Lower leg skin (tissue), 4 donors: ENCODE measurements around the gene PTPN1. TPM values are rescaled to one million over a fixed set of nuclear protein-coding genes. Genes with fewer than 3 reads are reported as not detected.

Experiments
- DNase-seq, 2 donors: peaks; one replicate each; pipeline ENCODE4 v3.0.0-alpha.2; 2019; ENCODE audit warnings: low spot score in 2 of 2
- H3K4me3 ChIP-seq: fragments of 200-600 bp; sonication (generic); 2 replicates; pipeline ENCODE4 v1.5.1; 2017; ENCODE audit warnings: mild to moderate bottlenecking, low read depth; ENCODE audit not compliant: poor library complexity, severe bottlenecking
- POLR2A ChIP-seq, 2 donors: fragments of 450-650 bp; IDR thresholded peaks; one replicate each; pipeline ENCODE4 v1.6.1; 2016 to 2017; ENCODE audit warnings: antibody characterized with exemption in 2 of 2, mild to moderate bottlenecking in 1 of 2, moderate library complexity in 1 of 2
- WGBS, 2 donors: methylation state at CpG; one replicate each; pipeline ENCODE4 v1.1.5; 2018; 5-methylcytosine and 5-hydroxymethylcytosine counted together
- intact Hi-C: fragments of 100-400 bp; cut with DNase I; formaldehyde crosslinking; loops from one replicate; pipeline ENCODE4 v1.15.0; 2023; ENCODE audit warnings: low total_unique reads
- total RNA-seq, 4 donors: library from RNA; depleted of rRNA; stranded (reverse); fragments of >200 nt; gene quantifications; one replicate each; pipeline ENCODE4 v1.1.0, GENCODE V29; 2016
- TF ChIP-seq, protein P1 (sequence below), 3 donors: fragments of 450-650 bp; IDR thresholded peaks; one replicate each; pipeline ENCODE4 v1.5.1; 2016; ENCODE audit warnings: antibody characterized with exemption in 3 of 3, mild to moderate bottlenecking in 3 of 3, moderate library complexity in 2 of 3

PTPN1 gene
- total RNA-seq, 4 donors from 2014 or later, result 19.1 to 29.8 (median 23.3) TPM

DNA sequence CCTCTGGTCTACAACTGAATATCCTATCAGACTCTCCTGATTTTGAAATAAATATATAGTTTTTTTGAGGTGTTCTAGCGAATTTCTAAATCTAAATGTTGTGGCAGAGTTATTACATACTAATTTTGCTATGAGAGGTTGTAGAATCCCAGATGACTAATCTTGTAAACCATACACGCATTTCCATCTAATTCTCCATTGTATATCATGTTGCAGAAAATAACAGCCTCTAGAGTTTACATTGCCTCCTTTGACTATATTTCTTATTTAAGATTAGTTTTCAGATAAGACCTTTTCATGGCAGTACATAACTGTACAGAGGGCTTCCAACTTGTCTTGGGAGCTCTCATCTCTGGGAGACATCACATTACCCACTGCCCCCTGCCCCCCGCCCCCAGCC lies 22.9 kb downstream of the PTPN1 start:
- intact Hi-C loops, result no loop called here
- no peak for DNase-seq
- 82 to 84% methylated on average over 3 of the region's 3 CpGs for WGBS, 2 donors
- no peak overlapping the region for H3K4me3 ChIP-seq
- no peak for TF ChIP-seq POLR2A (IDR thresholded peaks at IDR 0.05)
- TF ChIP-seq, protein P1, sequence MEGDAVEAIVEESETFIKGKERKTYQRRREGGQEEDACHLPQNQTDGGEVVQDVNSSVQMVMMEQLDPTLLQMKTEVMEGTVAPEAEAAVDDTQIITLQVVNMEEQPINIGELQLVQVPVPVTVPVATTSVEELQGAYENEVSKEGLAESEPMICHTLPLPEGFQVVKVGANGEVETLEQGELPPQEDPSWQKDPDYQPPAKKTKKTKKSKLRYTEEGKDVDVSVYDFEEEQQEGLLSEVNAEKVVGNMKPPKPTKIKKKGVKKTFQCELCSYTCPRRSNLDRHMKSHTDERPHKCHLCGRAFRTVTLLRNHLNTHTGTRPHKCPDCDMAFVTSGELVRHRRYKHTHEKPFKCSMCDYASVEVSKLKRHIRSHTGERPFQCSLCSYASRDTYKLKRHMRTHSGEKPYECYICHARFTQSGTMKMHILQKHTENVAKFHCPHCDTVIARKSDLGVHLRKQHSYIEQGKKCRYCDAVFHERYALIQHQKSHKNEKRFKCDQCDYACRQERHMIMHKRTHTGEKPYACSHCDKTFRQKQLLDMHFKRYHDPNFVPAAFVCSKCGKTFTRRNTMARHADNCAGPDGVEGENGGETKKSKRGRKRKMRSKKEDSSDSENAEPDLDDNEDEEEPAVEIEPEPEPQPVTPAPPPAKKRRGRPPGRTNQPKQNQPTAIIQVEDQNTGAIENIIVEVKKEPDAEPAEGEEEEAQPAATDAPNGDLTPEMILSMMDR (IDR thresholded peaks at IDR 0.05), result no peak

DNA sequence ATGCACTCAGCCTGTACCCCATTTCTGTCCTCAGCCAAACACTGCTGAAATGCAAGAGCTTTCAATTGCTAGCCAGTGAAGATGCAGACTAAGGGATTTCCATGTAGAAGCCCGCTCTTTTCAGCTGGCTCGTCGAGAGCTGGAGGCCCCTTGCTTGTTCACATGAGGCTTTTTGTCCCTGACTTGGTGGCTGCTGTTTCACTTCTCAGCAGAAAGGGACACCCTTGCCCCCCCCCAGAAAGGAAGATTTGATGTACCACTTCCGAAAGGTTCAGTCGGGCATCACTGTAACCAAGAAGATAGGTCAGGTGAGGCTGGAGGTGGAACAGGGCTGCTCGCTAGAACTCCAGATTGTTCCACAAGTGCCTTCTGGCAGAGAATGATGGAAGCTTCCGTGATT lies 23.3 kb downstream of the PTPN1 start:
- no peak for DNase-seq
- 92% methylated on average over 7 of the region's 7 CpGs for WGBS, 2 donors
- no peak for TF ChIP-seq POLR2A (IDR thresholded peaks at IDR 0.05)
- TF ChIP-seq, protein P1 (IDR thresholded peaks at IDR 0.05), result no peak
- intact Hi-C loops, result no loop called here
- no peak overlapping the region for H3K4me3 ChIP-seq

DNA sequence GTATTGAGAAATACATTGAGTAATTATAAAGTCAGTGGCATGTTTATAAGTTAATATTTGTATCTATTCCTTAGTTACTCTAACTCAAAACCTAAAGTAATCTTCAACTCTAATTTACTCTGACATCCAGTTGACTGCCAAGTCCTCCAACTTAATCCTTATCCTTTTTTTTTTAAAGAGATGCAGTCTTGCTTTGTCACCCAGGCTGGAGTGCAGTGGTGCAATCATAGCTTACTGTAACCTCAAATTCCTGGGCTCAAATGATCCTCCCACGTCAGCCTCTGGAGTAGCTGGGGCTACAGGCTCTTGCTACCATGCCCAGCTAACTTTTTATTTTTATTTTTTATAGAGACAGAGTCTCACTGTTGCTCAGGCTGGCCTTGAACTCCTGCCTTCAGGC lies 24.4 kb downstream of the PTPN1 start:
- H3K4me3 ChIP-seq, result no peak overlapping the region
- TF ChIP-seq POLR2A (IDR thresholded peaks at IDR 0.05), result no peak
- TF ChIP-seq, protein P1 (IDR thresholded peaks at IDR 0.05), result no peak
- WGBS, 2 donors, result 53 to 90% methylated on average over 1 of the region's 1 CpG
- intact Hi-C loops, result no loop called here
- DNase-seq, result no peak

DNA sequence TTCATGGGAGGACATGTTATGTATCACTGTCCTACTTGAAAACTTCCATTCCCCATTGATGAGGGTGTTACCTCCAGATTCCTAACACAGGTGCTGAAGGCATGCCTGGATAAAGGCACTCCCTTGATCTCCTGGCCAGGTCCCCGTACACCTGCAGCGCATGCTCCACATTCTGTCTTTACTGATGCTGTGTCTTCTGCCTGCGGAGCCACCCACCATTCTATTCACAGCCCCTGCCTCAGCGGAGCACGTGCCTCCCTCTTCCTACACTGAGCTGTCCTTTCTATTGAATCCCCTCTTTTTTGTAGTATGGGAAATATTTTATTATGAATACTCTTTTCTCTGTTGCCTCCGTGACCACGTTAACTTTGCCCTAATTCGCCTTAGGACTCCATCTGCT lies 25.0 kb downstream of the PTPN1 start:
- TF ChIP-seq POLR2A (IDR thresholded peaks at IDR 0.05), result no peak
- TF ChIP-seq, protein P1 (IDR thresholded peaks at IDR 0.05), result no peak
- 78 to 83% methylated on average over 8 of the region's 8 CpGs for WGBS, 2 donors
- intact Hi-C loops, result no loop called here
- DNase-seq, result no peak
- no peak overlapping the region for H3K4me3 ChIP-seq

DNA sequence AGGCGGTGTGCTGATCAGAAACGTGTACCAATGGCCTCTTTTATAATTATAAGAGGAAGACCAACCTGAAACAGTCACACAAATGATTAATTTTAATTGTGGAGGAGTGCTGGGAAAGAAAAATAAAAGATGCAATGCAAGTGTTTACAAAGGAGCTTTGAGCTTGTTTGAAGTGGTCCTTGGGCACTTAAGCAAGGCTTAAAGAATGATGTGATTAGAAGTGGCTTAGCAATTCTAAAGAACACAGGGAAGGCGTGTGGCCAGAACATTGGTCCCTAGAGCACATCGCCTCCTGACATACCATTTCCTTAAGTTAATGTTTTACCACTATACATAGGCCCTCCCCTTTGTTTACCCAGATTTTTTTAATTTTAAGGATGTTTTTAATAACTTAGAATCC lies 26.1 kb downstream of the PTPN1 start:
- TF ChIP-seq, protein P1 (IDR thresholded peaks at IDR 0.05), result no peak
- TF ChIP-seq POLR2A (IDR thresholded peaks at IDR 0.05), result no peak
- intact Hi-C loops, result no loop called here
- no peak overlapping the region for H3K4me3 ChIP-seq
- DNase-seq, result no peak
- 67 to 74% methylated on average over 4 of the region's 4 CpGs for WGBS, 2 donors

- intact Hi-C loops, result no loop called here
- TF ChIP-seq POLR2A (IDR thresholded peaks at IDR 0.05), result no peak
- TF ChIP-seq, protein P1 (IDR thresholded peaks at IDR 0.05), result no peak
- no peak overlapping the region for H3K4me3 ChIP-seq
- no peak for DNase-seq
- WGBS, 2 donors, result 87 to 88% methylated on average over 7 of the region's 7 CpGs
Observed at GRCh38 chr20:50537546-50538201, 27.5 kb downstream of the PTPN1 start.
